Activated CD8-positive, alpha-beta T cell treated with anti-CD3 and anti-CD28 coated beads for 36 hours (primary cell): ENCODE results near the gene MAST2. TPM values are rescaled to one million over a fixed set of nuclear protein-coding genes. Genes with fewer than 3 reads are reported as not detected.

Source experiments
- ATAC-seq: fragments of 200-7000 bp; cut with Tn5 transposase; one replicate; pipeline ENCODE4 v1.10.0; 2021; ENCODE audit warnings: mild to moderate bottlenecking, moderate library complexity
- CTCF ChIA-PET: fragments of 350-600 bp; sonication (Branson Sonifier 250); formaldehyde crosslinking; loops from one replicate; lab custom pipeline; 2021; ENCODE audit warnings: antibody characterized with exemption; lab: Charles Lee
- POLR2A ChIA-PET: fragments of 350-600 bp; sonication (Branson Sonifier 250); formaldehyde crosslinking; loops from one replicate; lab custom pipeline; 2021; ENCODE audit warnings: antibody characterized with exemption; lab: Charles Lee
- DNase-seq: peaks from one replicate; pipeline ENCODE4 v3.0.0-alpha.2; 2020
- H3K27ac Mint-ChIP-seq: one replicate; pipeline ENCODE4 v1.8.0; 2021; ENCODE audit warnings: mild to moderate bottlenecking, mixed read lengths
- H3K27me3 Mint-ChIP-seq: one replicate; pipeline ENCODE4 v1.8.0; 2021; ENCODE audit warnings: mixed read lengths
- H3K36me3 Mint-ChIP-seq: one replicate; pipeline ENCODE4 v1.8.0; 2021; ENCODE audit warnings: low read depth, mixed read lengths
- H3K4me1 Mint-ChIP-seq: one replicate; pipeline ENCODE4 v1.8.0; 2021; ENCODE audit warnings: low read depth, mixed read lengths
- H3K4me3 Mint-ChIP-seq: one replicate; pipeline ENCODE4 v1.8.0; 2021; ENCODE audit warnings: mild to moderate bottlenecking, moderate library complexity, mixed read lengths
- H3K9me3 Mint-ChIP-seq: one replicate; pipeline ENCODE4 v1.8.0; 2021; ENCODE audit warnings: mixed read lengths
- CTCF ChIP-seq: fragments of 200-600 bp; IDR thresholded peaks from one replicate; pipeline ENCODE4 v1.8.0; 2022; ENCODE audit warnings: antibody characterized with exemption, mild to moderate bottlenecking
- intact Hi-C: fragments of 100-400 bp; cut with micrococcal nuclease; formaldehyde crosslinking; loops from one replicate; pipeline ENCODE4 v1.10.0; 2022
- total RNA-seq, 2 experiments: library from RNA; stranded (reverse); gene quantifications; one replicate each; pipeline ENCODE4 v1.2.3, GENCODE V29; 2021

Gene MAST2
- total RNA-seq, 2 experiments from 2014 or later: 18.2 to 19.5 TPM

- POLR2A ChIA-PET: interaction anchor here (1.1 kb wide), 1 partner anchor 13 kb away, joined by 3 read pairs; no protein-coding TSS in a partner anchor
- H3K36me3 Mint-ChIP-seq: no peaks in the 10 kb centered on the region
- no peaks in the 10 kb centered on the region for H3K9me3 Mint-ChIP-seq
- no peak for TF ChIP-seq CTCF
- intact Hi-C loops: no loop called here
- DNase-seq (no peak), ATAC-seq (no peak)
- CTCF ChIA-PET: no interaction called here
- H3K27me3 Mint-ChIP-seq: peaks cover under 1% of the 10 kb centered on the region
- no peak overlapping the region for H3K27ac Mint-ChIP-seq
- no peaks in the 10 kb centered on the region for H3K4me1 Mint-ChIP-seq
- H3K4me3 Mint-ChIP-seq: no peak overlapping the region
Observed at GRCh38 chr1:46076343-46076742, 272.9 kb downstream of the MAST2 start.

GRCh38 chr1:46077644-46078043, 274.2 kb downstream of the MAST2 start:
- no peaks in the 10 kb centered on the region for H3K9me3 Mint-ChIP-seq
- no peak for TF ChIP-seq CTCF
- no peak overlapping the region for H3K27ac Mint-ChIP-seq
- no peak for ATAC-seq
- CTCF ChIA-PET: no interaction called here
- no peaks in the 10 kb centered on the region for H3K36me3 Mint-ChIP-seq
- H3K27me3 Mint-ChIP-seq: peaks cover 3% of the 10 kb centered on the region
- H3K4me3 Mint-ChIP-seq: no peak overlapping the region
- intact Hi-C loops: no loop called here
- H3K4me1 Mint-ChIP-seq: no peaks in the 10 kb centered on the region
- no peak for DNase-seq
- POLR2A ChIA-PET: no interaction called here

- intact Hi-C loops: no loop called here
- Mint-ChIP-seq H3K4me3 (no peak overlapping the region), H3K4me1 (no peaks in the 10 kb centered on the region), H3K36me3 (no peaks in the 10 kb centered on the region), H3K27ac (no peak overlapping the region), H3K27me3 (peaks cover 3% of the 10 kb centered on the region), H3K9me3 (no peaks in the 10 kb centered on the region)
- ATAC-seq: no peak
- no peak for TF ChIP-seq CTCF
- CTCF ChIA-PET: interaction anchor here (1.1 kb wide), 1 partner anchor 16 kb away, joined by 3 read pairs; no protein-coding TSS in a partner anchor
- POLR2A ChIA-PET: no interaction called here
- DNase-seq: no peak
Observed at GRCh38 chr1:46080257-46080656, 276.8 kb downstream of the MAST2 start.

- Mint-ChIP-seq H3K4me1 (no peaks in the 10 kb centered on the region), H3K27ac (no peak overlapping the region), H3K9me3 (no peaks in the 10 kb centered on the region), H3K36me3 (no peaks in the 10 kb centered on the region), H3K4me3 (no peak overlapping the region), H3K27me3 (peaks cover 3% of the 10 kb centered on the region)
- DNase-seq (no peak), ATAC-seq (no peak)
- ChIA-PET CTCF (no interaction called here), POLR2A (no interaction called here)
- intact Hi-C loops: no loop called here
- TF ChIP-seq CTCF: no peak
Observed at GRCh38 chr1:46081206-46081605, 277.8 kb downstream of the MAST2 start.

GRCh38 chr1:46081619-46082018, 278.2 kb downstream of the MAST2 start:
- no peak for DNase-seq
- no peak for TF ChIP-seq CTCF
- intact Hi-C loops: no loop called here
- ChIA-PET CTCF (no interaction called here), POLR2A (no interaction called here)
- no peak for ATAC-seq
- Mint-ChIP-seq H3K27me3 (peaks cover 4% of the 10 kb centered on the region), H3K9me3 (no peaks in the 10 kb centered on the region), H3K4me1 (no peaks in the 10 kb centered on the region), H3K27ac (no peak overlapping the region), H3K36me3 (no peaks in the 10 kb centered on the region), H3K4me3 (no peak overlapping the region)
